ENCODE results near the gene UBE2E3.

Gene UBE2E3

DNA sequence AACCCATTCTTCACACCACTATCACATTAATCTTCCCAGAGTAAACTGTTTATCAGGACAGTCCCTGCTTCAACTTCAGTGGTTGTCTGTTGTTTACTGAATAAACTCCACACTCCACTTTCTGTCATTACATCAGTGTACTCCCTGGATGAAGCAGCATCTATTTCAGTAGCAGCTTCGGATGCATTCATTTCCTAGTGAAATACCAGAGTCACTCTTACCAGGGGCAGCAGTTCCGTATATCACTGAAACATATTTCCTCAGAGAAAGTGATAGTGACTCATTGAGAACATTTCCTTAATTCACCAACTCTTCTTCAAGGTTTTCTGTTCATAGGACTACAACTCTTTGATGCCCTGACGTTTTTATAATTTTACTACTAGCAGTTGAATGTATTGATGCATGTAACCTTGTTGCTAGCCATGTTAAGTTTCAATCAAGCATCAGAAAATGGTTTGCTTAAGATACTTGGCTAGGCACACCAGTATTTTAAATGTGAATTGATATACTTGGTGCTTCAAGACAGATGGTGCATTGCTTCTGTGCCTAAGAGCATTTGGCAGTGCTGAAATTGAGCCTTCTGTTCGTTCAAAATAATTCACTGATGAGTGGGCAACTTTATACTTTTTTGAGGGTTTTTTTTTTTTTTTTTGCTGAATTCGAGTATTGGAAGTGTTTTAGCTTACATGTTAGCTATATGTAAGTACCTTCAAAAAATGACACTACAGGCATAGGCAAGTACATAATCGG lies 92.3 kb downstream of the UBE2E3 start:
- ChIA-PET CTCF (no interaction called here), POLR2A (ENCODE audit: low non-redundant PET) (no interaction called here)
- no peak overlapping the region for H3K27ac ChIP-seq
- TF ChIP-seq, protein P1, sequence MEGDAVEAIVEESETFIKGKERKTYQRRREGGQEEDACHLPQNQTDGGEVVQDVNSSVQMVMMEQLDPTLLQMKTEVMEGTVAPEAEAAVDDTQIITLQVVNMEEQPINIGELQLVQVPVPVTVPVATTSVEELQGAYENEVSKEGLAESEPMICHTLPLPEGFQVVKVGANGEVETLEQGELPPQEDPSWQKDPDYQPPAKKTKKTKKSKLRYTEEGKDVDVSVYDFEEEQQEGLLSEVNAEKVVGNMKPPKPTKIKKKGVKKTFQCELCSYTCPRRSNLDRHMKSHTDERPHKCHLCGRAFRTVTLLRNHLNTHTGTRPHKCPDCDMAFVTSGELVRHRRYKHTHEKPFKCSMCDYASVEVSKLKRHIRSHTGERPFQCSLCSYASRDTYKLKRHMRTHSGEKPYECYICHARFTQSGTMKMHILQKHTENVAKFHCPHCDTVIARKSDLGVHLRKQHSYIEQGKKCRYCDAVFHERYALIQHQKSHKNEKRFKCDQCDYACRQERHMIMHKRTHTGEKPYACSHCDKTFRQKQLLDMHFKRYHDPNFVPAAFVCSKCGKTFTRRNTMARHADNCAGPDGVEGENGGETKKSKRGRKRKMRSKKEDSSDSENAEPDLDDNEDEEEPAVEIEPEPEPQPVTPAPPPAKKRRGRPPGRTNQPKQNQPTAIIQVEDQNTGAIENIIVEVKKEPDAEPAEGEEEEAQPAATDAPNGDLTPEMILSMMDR (conservative IDR thresholded peaks at IDR 0.05; ENCODE audit: low read depth): no peak
- no peak for DNase-seq (ENCODE audit: low spot score)

DNA sequence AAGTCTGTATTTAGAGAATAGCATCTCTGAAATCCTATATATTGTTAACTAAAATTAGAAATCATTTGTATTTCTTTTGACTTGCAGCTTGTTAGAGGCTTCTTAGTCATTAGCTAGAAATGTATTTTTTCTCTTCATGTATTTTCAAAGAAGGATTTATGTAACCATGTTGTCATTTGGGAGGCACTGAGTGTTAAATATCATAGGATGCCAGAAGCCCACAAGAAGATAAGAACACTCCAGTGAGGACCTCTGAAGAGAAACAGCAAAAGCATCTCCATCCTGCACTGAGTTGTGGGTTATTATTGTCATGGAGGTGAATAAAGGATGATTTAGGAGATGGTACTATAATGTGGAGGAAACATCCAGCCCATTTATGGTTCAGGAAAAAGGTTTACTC lies 93.5 kb downstream of the UBE2E3 start:
- TF ChIP-seq, protein P1 (conservative IDR thresholded peaks at IDR 0.05; ENCODE audit: low read depth): no peak
- DNase-seq (ENCODE audit: low spot score): no peak
- no peak overlapping the region for H3K27ac ChIP-seq
- CTCF ChIA-PET: no interaction called here
- POLR2A ChIA-PET (ENCODE audit: low non-redundant PET): no interaction called here

DNA sequence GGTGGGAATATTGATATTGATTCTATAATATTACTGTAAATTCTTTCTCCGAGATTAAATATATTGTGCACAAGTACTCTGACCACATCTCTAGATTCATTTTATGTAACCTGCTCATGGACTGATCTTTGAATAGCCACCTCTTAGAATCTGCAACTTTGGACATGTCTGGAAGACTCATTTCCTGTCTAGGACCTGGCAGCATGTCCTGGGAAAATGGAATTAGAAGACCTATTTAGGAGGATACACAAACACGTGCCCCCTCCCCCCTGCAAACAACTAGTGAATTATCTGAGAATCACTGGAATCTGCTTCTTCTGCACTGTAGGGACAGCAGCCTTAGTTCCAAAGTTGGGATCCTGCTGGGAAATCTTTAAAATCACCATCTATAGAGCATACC lies 94.1 kb downstream of the UBE2E3 start:
- DNase-seq (ENCODE audit: low spot score): peak; percentile 17
- POLR2A ChIA-PET (ENCODE audit: low non-redundant PET): no interaction called here
- CTCF ChIA-PET: interaction anchor here (0.7 kb wide), 1 partner anchor 959 kb away, joined by 3 read pairs; no protein-coding TSS in a partner anchor
- TF ChIP-seq, protein P1 (conservative IDR thresholded peaks at IDR 0.05; ENCODE audit: low read depth): no peak
- H3K27ac ChIP-seq: no peak overlapping the region

DNA sequence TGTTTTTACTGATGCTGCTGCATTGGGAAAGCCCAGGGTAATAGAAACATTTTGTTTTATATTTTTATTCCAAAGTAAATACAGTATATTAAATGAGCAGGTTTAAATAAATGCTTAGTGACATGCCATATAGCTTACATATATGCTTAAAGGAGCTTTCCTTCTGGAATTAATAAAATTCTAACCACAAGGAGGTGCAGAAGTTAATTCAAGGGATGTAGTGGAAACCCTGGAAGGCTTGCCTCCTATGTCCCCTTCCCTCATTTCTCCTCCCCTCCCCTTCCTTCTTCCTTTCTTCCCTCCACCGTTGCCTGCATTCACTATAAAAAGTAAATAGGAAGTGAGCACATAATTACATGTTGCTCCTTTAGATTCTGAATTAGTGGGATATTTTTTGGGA lies 96.3 kb downstream of the UBE2E3 start:
- ChIA-PET CTCF (interaction anchor here (0.7 kb wide), 1 partner anchor 649 kb away, joined by 3 read pairs; no protein-coding TSS in a partner anchor), POLR2A (ENCODE audit: low non-redundant PET) (no interaction called here)
- no peak overlapping the region for H3K27ac ChIP-seq
- TF ChIP-seq, protein P1 (conservative IDR thresholded peaks at IDR 0.05; ENCODE audit: low read depth): no peak
- DNase-seq (ENCODE audit: low spot score): no peak

DNA sequence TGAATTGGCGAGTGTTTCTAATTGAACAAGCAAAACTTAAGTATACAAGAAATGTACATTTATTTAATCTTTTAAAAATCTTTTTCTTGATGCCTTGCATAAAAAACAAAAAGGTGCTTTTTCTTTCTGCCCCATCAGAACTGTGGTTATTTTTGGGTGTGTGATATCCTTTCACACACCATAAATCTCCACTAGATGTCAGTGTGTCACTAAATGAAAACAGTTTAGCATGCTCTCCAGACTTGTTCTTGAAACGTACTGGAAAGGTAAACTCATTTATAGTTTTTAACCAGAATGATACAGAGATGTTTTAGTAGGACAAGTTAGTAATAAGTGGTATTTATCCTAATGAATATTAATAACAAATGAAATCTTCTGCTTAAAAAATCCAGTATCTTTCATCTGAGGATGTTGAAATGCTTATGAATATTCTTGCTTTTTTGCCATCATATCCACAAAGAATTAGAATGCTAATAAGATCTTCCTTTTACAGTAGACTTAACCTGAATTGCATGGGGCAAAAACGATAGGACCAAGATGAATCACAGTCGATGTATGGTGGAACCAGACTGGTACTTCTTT lies 96.8 kb downstream of the UBE2E3 start:
- CTCF ChIA-PET: no interaction called here
- peak; percentile 30 for DNase-seq (ENCODE audit: low spot score)
- TF ChIP-seq, protein P1 (conservative IDR thresholded peaks at IDR 0.05; ENCODE audit: low read depth): peak; percentile 78
- POLR2A ChIA-PET (ENCODE audit: low non-redundant PET): no interaction called here
- no peak overlapping the region for H3K27ac ChIP-seq

DNA sequence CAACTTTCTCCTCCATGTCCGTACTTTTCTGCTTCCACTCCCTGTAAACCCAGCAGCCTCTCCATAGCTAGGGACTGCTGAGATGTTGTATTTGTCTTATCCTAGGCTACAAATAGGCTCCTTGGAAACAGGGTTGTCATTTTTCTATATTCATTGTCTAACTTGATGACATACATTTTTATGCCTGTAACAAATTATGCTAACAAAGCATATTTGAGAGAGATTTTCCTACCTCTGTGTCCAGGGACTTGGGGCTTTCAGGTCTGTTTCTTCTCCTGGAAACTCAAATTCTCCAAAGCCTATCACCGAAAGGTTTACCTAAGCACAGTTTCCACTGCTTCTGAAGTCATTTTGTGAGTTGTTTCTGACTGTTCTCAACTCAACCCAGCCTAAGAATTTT lies 102.7 kb downstream of the UBE2E3 start:
- no peak for DNase-seq (ENCODE audit: low spot score)
- ChIA-PET CTCF (interaction anchor here (1.2 kb wide), 1 partner anchor 632 kb away, joined by 5 read pairs; no protein-coding TSS in a partner anchor), POLR2A (ENCODE audit: low non-redundant PET) (no interaction called here)

More for the DNA sequence above, 102.7 kb downstream of the UBE2E3 start:
- no peak overlapping the region for H3K27ac ChIP-seq
- TF ChIP-seq, protein P1 (conservative IDR thresholded peaks at IDR 0.05; ENCODE audit: low read depth): no peak

All from RWPE1 (cell line).